NOMO-1 (cell line): Measurements from ENCODE around the gene AVPI1.
"Not testable (repeated sequence)": the region's sequence is repeated elsewhere in the genome, so short reads cannot be mapped to it uniquely, and the experiment has no call there.

Experiments used
- DNase-seq, 2 experiments: peaks; one replicate each; lab custom pipeline; 2025; ENCODE audit not compliant: unreplicated experiment in 2 of 2; lab: John Stamatoyannopoulos, UW

The AVPI1 gene

DNA sequence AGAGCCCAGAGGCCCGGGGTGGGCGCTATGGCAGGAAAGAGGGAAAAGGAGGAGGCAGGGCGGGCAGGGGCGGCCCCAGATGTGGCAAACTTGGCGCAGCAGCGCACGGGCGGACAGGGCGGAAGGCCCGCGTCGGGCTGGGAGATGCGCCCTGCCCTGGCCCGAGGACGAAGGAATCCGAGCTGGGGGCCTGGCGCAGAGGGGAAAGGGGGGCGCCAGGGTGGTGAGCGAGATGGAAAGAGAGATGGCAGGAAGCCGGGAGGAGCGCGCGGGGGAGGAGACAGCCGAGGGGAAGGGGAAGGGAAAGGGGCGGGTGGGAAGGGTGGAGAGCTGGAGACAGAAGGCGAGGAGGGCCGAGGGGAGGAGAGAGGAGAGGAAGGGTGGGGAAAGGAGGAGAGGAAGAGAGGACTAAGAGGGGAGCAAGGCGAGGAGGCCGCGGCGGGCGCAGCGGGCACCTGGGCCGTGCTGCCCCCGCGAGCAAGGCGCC is 26.3 kb upstream of the AVPI1 start, which contains the start of gene MARVELD1:
Gene MARVELD1, plus strand, starts transcription at position 392 of the 487 bp plus-strand sequence. CDS start 147 bp downstream, outside the sequence.
- peak; percentile 32 to 64 for DNase-seq

DNA sequence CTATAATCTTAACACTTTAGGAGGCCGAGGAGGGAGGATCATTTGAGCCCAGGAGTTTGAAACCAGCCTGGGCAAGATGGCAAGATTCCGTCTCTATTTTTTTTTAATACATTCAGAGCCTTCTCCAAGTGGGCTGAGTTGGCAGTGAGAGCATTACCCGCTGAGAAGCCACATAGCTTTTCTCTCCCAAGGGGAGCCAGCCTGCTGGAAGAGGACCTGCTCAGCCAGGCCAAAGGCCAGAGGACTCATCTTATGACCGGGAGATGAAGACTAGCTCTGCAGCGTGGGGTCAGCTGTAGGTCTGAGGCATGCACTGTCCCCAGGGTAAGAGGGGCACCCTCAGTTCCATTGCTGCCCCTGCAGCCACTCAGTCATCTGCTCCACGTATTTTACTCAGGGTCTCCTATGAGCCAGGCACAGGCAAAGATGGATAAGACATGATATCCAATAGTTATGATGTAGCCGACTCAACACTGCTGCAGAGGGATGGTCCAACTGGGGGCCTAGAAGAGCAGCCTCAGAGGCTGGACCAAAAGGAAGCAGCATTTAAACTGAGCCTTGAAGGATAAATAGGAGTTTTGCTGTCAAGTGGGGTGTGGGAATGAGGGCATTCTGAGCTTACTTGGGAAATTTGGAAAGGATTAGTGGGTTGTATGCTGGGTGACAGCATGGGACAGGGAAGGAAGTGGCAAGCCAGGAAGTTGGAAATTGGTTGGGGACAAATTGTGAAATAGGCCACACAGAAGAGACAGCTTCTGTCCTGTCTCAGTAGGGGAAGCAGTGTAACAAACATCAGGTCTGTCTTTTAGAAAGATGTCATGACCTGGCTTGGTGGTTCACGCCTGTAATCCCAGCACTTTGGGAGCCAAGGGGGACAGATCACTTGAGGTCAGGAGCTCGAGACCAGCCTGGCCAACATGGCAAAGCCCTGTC is 24.9 kb upstream of the AVPI1 start:
- DNase-seq, result no peak

DNA sequence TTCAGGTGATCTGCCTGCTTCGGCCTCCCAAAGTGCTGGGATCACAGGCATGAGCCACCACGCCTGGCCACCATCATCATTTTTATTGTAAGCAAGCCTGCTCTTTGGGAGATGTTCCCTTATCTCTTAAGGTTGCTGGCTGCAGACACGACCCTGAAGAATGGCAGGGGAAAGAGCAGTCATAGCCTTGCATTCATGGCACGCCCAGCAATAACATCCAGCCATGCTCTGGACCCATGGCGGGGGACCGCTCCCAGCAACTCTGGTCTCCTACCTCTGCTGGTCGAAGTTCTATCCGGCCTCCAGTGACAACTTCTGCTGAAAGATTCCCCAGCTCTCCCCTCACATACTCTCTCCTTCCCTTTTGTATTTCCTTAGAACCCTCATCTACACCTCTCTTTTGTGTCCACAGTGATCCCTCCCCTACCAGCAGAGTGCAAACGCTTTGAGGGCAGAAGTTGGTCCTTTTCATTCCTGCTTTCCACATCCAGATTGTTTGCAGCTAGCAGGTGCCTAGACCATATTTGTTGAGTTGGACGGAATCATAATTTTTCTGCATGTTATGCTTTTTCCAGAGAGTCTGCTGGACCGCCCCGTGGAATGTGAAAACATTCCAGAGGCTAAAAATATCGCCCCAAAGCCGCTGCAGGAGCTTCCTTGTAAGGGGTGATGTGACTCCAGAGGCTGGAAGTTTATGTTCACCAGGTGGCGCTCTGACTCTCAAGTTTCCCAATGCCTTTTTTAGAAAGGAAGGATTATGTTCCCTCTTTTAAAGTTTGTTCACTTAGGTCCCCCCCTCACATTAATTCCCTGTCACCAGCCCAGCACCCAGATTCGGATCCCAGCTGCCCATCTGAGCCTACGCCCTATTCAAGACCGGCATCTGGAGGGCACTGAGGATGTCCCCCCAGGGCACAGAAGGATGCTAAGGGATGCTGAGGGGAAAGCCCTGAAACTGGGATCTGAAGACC is 22.2 kb upstream of the AVPI1 start:
- peak; percentile 15 to 40 for DNase-seq

DNA sequence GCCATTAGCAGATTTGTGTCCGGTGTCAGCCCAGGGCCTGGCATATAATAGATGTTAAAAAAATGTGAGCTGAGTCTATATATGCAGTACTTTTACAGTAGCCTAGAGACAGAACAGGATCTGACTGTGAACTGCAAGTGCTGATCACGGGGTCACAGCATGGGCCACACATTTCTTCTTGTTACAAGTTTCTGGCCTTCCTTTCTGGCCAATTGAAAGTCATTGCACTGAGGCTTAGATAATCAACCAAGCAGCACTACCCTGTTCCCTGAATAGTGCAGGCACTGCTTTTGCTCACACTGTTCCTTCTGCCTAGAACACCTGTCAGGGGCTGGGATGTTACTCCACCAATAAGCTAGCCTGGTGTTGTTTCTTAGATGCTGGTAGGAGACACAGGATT is 21.1 kb upstream of the AVPI1 start:
- no peak for DNase-seq

DNA sequence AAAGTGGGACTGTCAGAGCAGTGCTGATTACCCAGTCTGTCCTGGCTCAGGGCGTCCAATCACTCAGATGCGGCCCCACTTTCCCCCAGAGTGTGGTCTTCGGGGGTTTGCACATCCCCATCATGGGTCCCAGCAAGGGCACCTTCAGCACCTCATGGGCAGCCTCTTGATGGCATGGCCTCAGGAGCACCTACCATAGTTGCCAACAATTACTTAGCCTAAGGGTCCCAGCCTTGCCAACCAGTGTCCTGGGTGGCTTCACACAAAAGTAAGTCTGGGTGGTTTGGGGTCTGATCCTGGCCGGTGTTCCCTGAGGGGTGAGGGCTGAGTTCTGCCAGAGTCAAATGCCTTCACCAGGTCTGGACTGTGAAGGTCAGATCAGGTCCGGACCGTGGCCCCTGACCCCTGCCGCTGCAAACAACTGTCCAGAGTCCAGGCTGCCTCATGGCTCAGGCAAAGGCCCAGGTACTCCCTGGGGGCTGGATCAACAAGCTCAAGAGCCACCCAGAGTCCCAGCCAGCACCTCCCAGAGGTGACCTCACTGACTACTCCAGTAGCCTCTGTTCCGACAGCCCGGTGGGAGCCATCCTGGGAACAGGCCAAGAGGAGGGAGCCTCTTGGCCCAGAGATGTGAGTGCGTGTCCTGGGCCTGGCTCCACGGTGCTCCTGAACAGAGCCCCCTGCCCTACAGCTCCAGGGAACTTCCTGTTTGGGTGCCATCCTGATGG is 20.3 kb upstream of the AVPI1 start:
- no peak for DNase-seq

DNA sequence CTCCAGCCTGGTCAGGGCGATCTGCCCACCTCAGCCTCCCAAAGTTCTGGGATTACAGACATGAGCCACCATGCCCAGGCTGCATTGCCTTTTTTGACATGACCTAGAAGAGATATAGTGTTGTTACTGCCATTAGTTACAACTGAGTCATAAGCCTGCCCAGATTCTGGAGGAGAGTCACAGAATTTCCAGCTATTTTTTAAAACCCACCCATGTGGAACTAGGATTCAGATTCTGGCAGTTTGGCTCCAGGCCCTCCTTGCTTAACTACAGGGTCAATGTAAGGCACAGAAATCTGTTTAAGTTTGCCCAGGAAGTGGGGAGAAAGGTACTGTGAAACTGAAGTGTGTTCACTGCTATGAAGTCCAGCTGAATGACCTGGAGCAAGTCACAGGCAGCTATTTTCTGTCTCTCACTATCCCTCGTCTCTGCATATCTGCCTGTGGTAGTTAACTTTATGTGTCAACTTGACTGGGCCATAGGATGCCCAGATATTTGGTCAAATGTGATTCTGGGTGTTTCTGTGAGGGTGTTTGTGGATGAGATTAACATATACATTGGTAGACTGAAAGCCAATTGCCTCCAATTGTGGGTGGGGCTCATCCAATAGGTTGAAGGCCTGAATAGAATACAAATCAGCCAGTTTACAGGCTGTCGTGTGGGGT is 18.1 kb upstream of the AVPI1 start:
- no peak for DNase-seq

DNA sequence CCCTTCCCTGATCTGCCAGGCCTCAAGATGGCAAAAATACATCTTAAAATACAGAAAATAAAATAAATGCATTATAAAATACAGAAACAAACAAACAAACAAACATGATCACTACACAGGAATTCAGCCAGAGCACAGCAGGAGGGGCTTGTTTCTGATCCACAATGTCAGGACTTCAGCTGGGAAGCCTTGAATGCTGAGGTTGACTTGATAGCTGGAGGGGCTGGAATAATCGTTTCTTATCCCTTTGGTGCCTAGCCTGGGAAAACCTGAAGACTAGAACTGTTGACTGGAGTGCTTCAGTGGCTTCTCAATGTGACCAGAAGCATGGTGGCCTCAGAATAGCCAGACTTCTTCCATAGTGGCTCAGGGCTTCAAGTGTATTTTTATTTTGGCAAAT is 17.3 kb upstream of the AVPI1 start:
- DNase-seq, result no peak

DNA sequence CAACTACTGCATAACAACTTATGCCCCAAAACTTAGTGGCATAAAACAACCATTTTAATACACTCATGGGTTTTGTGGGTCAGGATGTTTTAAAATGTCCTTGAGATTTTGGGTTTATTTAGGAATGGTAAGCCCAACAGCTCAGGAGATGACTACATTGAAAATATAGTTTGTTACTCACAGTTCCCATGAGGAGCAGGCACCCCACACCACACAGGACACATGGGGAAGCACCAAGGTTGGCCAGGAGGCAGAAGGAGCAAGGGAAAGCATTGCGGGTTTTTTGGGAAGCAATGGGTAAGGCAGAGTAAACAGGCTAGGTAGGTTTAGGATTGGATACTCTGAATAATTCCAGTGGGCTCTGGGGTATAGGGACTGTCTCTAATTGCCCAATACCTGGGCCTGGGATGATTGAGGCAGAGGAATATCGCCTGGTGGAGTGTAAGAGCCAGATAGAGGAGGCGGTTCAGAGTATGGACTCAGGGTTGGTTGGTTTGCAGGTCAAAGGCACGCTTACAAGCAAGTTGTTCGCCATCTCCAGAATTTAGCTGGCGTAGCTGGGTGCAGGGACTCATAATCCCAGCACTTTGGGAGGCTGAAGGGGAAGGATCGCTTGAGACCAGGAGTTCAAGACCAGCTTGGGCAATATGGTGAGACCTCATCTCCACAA is 16.5 kb upstream of the AVPI1 start:
- no peak for DNase-seq

DNA sequence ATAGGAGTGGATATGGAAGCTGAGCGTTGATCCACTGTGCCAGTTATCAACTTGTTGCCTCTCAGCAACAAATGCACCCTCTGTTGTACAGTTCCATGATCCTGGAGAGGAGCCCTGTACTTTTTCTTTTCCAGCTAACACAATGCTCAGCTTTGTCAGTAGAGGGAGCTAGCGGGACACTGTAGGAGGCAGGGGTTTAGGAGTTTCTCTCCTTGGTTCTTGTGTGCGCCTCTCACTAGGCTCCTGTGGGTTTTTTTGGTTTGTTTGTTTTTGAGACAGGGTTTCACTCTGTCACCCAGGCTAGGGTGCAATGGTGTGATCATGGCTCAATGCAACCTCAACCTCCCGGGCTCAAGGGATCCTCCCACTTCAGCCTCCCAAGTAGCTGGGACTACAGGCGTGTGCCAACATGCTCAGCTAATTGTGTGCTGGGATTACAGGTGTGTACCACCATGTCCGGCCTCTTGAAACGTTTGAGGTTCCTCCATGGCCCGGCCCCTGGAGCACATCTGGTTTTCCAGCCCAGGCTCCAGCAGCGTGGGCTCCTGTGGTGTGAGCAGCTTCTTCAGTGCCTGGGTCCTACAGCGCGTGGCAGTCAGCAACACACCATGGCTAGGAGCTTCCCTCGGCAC is 14.5 kb upstream of the AVPI1 start:
- peak; percentile 67 to 75 for DNase-seq

DNA sequence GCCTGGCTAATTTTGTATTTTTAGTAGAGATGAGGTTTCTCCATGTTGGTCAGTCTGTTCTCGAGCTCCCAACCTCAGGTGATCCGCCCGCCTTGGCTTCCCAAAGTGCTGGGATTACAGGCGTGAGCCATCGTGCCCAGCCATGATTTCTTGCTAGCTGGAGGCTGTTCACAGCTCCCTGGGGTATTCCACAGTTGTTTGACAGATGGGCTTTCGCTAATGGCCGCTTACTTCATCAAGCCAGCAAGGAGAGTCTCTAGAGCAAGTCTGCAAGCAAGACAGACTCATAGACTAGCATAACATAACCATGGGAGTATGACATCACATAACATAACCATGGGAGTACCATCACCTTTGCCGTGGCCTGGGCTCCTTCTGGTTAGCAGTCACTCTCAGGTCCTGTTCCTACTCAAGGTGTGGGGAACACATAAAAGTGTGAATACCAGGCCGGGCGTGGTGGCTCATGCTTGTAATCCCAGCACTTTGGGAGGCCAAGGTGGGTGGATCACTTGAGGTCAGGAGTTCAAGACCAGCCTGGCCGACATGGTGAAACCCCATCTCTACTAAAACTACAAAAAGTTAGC is 11.1 kb upstream of the AVPI1 start:
- not testable (repeated sequence) for DNase-seq

DNA sequence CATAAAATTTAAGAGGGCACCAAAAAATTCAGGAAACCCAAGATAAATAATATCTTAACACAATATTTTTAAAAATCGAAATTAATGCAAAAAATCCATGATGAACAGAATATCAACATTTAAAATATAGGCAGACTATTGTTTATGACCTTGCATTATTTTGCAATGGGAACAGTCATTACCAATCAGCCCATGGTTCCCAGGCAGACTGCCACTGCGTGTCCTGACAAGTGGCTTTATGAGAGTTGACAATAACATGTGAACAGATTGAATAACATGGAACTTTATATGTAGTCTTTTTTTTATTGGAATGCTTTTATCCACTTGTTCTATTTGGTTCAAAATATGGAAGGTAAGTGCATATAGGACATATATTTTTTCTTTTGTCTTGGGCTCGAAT is 3.1 kb upstream of the AVPI1 start:
- no peak for DNase-seq

DNA sequence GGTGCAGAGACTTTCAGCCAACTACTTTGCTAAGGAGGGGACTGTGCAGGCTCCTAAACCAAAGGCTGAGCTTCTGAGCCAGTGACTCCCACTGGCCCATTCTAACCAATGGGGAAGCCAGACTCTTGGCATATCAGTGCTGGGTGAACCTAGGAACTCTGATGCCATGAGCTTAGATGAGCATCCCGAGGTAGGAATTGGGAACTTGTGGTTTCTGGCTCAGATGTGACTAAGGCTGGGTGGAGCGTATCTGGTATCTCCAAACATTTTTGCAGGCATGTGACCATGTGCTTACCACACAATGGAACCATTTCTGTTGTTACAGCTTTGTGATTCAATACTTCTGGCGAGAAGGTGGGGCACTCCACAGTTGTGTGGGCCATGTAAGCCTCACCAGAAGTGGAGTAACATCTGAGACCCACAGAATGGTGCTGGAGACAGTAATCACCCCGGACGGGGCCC is 2.5 kb upstream of the AVPI1 start:
- no peak for DNase-seq

DNA sequence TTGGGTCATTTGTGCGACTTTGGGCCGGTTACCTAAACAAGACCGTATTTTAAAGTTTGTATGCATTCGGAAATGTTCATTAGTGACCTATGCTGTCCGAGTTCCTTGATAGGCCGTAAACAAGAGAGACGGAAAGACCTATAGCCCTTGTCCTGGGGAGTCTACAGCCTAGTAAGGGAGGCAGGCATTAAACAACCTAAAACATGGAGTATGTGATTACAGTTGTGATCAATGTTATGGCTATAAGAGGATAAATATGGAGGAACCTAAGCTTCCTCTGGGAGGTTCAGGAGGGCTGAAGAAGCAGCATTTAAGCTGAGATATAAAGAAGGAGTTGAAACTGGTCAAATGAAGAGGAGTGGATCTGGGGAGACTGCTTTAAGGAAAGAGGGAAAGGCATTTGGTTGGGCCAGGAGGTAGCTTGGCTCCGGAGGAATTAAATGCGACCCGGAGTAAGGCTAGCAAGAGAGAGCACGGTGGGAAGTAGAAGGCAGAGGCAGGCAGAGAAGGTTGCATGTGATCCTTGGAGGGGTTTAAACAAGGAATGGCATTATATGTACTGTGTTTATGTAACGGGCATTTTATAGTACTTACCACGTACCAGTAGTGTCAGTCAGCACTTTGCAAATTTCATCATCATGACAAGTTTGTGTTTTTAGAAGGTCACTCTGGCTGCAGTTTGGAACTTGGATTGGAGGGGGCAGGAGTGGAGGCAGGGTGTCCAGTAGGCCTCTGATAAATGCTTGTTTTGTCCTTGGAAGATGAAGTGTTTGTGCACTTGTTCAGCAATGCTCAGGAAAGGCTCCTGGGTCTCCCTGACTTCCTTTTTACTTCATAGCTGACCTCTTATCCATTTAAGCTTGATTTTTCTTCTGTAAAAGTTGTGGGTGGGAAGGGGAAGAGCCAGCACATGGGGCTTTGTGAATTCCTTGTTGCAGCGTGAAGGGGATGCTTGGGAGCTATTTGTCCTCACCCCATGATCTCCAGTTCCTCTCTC is 1.0 kb upstream of the AVPI1 start:
- peak in 1 of 2 experiments; percentile 11 for DNase-seq

DNA sequence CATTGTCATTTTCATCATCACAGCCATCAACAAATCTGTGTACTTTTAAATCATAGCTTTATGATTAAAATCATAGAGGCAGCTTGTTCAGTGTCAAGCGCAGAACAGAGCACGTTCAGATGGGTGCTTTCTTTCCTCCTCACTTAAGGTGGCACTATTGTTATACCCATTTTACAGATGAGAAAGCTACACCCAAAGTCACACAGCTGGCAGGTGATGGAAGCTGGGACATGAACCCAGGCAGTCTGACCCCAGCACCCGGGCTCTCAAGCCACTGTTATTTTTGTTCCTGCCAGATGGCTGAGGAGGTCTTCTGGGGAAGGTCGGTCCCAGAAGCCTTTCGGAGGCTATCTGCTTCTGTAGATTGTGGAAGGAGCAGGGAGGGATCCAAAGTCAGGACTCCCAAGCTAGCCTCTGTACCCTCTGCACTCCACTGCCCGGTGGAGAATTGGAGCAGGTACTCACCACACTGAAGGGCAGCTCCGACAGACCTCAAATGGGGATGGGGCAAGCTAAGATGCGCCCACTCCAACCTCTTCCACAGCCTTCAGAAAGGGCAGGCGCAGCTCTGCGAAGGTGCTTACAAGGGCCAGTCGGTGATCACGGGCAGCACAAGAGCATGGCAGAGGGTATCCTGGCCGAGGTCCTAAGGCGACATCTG is 610 bp downstream of the AVPI1 start:
- no peak for DNase-seq

DNA sequence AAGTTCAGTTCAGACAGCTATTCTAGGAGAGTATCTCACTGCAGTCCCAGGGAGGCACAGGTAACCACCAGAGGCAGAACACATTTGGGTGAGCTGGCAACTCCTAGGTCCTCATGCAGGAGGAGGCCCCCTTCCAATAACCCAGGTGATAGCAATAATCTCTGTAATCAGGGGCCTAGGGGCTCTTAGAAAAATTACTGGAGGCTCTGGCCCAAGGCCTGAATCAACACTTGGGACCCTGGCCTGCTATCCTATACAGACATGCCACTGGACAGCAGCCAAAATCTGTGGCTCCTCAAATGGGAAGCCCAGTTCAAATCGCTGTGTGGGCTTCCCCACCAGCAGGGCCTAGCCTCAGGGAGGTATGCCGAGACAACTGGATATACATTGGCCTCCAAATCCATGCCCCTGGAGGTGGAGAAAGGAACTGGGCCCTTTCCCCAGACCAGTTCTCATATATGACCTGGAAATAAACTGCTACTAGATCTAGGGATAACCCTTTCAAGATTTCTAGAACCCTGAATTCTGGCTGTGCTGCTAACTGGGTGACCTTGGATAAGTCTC is 1.6 kb downstream of the AVPI1 start:
- no peak for DNase-seq

DNA sequence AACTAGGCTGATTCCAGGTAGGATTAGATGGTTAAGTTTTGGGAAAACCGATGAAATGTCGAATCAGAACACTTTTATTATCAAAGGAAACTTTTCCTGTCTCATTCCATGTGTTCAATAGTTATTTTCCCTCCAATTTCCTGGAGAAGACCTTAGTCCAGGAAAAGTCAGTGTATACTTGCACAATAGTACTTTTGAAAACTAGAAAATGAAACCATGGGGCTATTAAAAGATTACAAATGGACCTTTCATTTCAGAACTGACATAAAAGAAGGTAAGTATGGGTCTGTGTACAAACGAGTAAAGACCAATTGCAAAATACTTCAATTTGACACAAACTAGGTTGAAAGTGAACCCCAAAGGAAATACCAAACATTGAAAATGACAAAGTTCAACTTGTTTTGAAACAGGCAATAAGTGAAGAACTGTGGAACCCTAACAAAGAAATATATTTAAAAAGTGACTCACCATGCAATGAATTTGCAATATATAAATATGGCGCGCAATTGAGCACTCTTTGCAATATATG is 2.1 kb downstream of the AVPI1 start:
- DNase-seq, result peak in 1 of 2 experiments; percentile 5
